HG03103 (cell line): Measurements from ENCODE around the gene LPCAT1.
"Not testable (repeated sequence)": the region's sequence is repeated elsewhere in the genome, so short reads cannot be mapped to it uniquely, and the experiment has no call there.

ENCODE experiments used
- ATAC-seq: cut with Tn5 transposase; IDR thresholded peaks from one replicate; pipeline ENCODE4 v1.9.1; 2021; ENCODE audit warnings: low read depth; ENCODE audit not compliant: unreplicated experiment

Gene LPCAT1

GRCh38 chr5:1472964-1473628 is 50.7 kb downstream of the LPCAT1 start:
- no peak for ATAC-seq

- ATAC-seq: no peak
Observed at GRCh38 chr5:1471997-1472963, 51.5 kb downstream of the LPCAT1 start.

GRCh38 chr5:1471240-1471853 is 52.4 kb downstream of the LPCAT1 start:
- no peak for ATAC-seq

GRCh38 chr5:1470762-1471211 is 53.0 kb downstream of the LPCAT1 start:
- ATAC-seq: no peak

- ATAC-seq: no peak
Observed at GRCh38 chr5:1468629-1469527, 54.9 kb downstream of the LPCAT1 start.

GRCh38 chr5:1468247-1468612 is 55.5 kb downstream of the LPCAT1 start:
- no peak for ATAC-seq

- ATAC-seq: no peak
Observed at GRCh38 chr5:1467341-1468246, 56.2 kb downstream of the LPCAT1 start.

- no peak for ATAC-seq
Observed at GRCh38 chr5:1466631-1467265, 57.0 kb downstream of the LPCAT1 start.

- no peak for ATAC-seq
Observed at GRCh38 chr5:1465966-1466471, 57.7 kb downstream of the LPCAT1 start.

GRCh38 chr5:1465117-1465516 is 58.6 kb downstream of the LPCAT1 start:
- no peak for ATAC-seq

- no peak for ATAC-seq
Observed at GRCh38 chr5:1464511-1464910, 59.2 kb downstream of the LPCAT1 start.

GRCh38 chr5:1464096-1464446 is 59.7 kb downstream of the LPCAT1 start:
- ATAC-seq: no peak

- no peak for ATAC-seq
Observed at GRCh38 chr5:1463326-1464095, 60.2 kb downstream of the LPCAT1 start.

GRCh38 chr5:1462358-1462757 is 61.4 kb downstream of the LPCAT1 start:
- ATAC-seq: no peak

- ATAC-seq: no peak
Observed at GRCh38 chr5:1461396-1461795, 62.4 kb downstream of the LPCAT1 start.

GRCh38 chr5:1460054-1460682 is 63.6 kb downstream of the LPCAT1 start:
- no peak for ATAC-seq

- not testable (repeated sequence) for ATAC-seq
Observed at GRCh38 chr5:1459435-1459834, 64.3 kb downstream of the LPCAT1 start.
